Measurements from ENCODE around the gene PKMYT1.

PKMYT1 gene

DNA sequence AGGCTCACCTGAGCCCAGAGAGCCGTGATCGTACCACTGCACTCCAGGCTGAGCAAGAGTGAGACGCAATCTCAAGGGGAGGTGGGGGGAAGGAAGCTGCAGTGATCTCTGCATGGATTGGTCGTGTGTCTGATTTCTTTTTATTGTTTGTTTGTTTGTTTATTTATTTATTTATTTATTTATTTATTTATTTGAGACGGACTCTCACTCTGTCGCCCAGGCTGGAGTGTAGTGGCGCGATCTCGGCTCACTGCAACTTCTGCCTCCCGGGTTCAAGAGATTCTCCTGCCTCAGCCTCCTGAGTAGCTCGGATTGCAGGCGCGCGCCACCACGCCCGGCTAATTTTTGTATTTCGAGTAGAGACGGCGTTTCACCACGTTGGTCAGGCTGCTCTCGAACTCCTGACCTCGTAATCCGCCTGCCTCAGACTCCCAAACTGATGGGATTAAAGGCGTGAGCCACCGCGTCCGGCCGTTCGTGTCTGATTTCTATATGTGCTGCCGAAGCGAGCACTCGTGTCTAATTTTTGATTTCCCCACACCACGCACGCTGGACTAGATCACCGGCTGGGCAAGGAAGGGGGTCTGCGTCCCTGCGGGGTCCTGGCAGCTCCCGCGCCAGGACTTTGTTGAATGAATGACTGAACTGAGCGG lies 39.5 kb upstream of the PKMYT1 start:
- TF ChIP-seq, protein P1, sequence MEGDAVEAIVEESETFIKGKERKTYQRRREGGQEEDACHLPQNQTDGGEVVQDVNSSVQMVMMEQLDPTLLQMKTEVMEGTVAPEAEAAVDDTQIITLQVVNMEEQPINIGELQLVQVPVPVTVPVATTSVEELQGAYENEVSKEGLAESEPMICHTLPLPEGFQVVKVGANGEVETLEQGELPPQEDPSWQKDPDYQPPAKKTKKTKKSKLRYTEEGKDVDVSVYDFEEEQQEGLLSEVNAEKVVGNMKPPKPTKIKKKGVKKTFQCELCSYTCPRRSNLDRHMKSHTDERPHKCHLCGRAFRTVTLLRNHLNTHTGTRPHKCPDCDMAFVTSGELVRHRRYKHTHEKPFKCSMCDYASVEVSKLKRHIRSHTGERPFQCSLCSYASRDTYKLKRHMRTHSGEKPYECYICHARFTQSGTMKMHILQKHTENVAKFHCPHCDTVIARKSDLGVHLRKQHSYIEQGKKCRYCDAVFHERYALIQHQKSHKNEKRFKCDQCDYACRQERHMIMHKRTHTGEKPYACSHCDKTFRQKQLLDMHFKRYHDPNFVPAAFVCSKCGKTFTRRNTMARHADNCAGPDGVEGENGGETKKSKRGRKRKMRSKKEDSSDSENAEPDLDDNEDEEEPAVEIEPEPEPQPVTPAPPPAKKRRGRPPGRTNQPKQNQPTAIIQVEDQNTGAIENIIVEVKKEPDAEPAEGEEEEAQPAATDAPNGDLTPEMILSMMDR (IDR thresholded peaks at IDR 0.05; ENCODE audit: borderline replicate concordance, extremely low read depth, low read length, poor library complexity, severe bottlenecking), result no peak
- TF ChIP-seq EZH2 (IDR thresholded peaks at IDR 0.05; ENCODE audit: borderline replicate concordance, low read depth, low read length, severe bottlenecking), result no peak
- Histone ChIP-seq H3K4me1 (ENCODE audit: insufficient read depth, low read length) (peaks cover 49% of the 10 kb centered on the region), H2AFZ (ENCODE audit: low read depth, low read length) (peak overlapping the region; percentile 75), H3K27ac (ENCODE audit: low read length) (0 out of 2 replicates have a peak overlapping the region, but pooled peaks have one; percentile 21), H4K20me1 (ENCODE audit: insufficient read depth, low read length) (peaks cover 7% of the 10 kb centered on the region), H3K9me3 (ENCODE audit: insufficient read depth, low read length, severe bottlenecking) (no peaks in the 10 kb centered on the region), H3K79me2 (ENCODE audit: insufficient read depth, low read length) (peaks cover 4% of the 10 kb centered on the region), H3K27me3 (ENCODE audit: insufficient read depth, low read length, poor library complexity) (no peaks in the 10 kb centered on the region), H3K36me3 (ENCODE audit: insufficient read depth, low read length) (no peaks in the 10 kb centered on the region), H3K4me2 (ENCODE audit: insufficient read depth, low read length) (peak overlapping the region; percentile 83), H3K4me3 (ENCODE audit: low read depth in 1 of 2, low read length in 2 of 2) (peak overlapping the region; percentile 6 to 61; a peak in 2 of 4 replicates), H3K9ac (ENCODE audit: low read depth, low read length) (peak overlapping the region; percentile 64)
- no peak for ATAC-seq (ENCODE audit: insufficient read depth, low read depth)
- DNase-seq, result no peak

DNA sequence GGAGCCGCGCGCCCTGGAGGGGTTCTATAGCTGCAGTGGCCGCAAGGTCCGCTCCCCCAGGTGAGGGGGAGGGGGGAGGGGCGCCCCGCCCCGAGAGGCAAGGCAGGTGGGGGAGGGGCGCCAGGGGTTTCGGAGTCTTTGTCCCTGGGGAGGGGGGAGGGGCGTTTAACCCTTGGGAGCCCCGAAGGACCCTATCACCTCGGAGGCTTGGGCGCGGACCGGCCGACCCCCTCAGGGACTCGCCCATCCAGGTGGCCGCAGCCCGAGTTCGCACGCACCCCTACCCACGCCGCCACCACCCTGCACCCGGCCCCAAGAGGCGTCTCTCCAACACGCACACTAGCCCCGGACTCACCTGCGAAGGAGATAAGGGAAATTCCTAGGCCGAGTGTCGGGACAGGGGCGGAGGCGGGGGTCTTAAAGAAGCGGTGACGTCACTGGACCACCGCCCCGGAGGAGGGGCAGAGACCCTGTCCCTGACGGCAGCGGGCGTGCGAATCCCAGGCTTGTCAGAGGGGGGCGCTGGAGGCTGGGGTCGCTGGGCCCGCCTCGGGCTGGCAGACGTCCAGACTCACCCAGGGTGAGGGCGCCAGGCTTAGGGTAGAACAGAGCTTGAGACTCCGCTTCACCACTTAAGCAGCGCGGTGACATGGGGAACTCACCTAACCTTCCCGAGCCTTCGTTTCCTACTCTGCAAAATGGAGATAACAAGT lies 37.7 kb upstream of the PKMYT1 start, which contains the start of gene CLDN6:
Gene CLDN6, minus strand, starts transcription at position 390 of the 713 bp plus-strand sequence. CDS start 2,162 bp downstream, outside the sequence.
- H3K27me3 ChIP-seq (ENCODE audit: insufficient read depth, low read length, poor library complexity), result no peaks in the 10 kb centered on the region
- H3K4me2 ChIP-seq (ENCODE audit: insufficient read depth, low read length), result no peak within 1 kb of the TSS
- no peaks in the 10 kb centered on the region for H3K36me3 ChIP-seq (ENCODE audit: insufficient read depth, low read length)
- peaks cover 7% of the 10 kb centered on the region; the same call in 1 of the 2 replicates for H4K20me1 ChIP-seq (ENCODE audit: insufficient read depth, low read length)
- ATAC-seq (ENCODE audit: insufficient read depth, low read depth) (no peak), DNase-seq (peak; percentile 22)
- peaks cover 36% of the 10 kb centered on the region for H3K4me1 ChIP-seq (ENCODE audit: insufficient read depth, low read length)
- TF ChIP-seq EZH2 (IDR thresholded peaks at IDR 0.05; ENCODE audit: borderline replicate concordance, low read depth, low read length, severe bottlenecking), result no peak
- TF ChIP-seq, protein P1 (IDR thresholded peaks at IDR 0.05; ENCODE audit: borderline replicate concordance, extremely low read depth, low read length, poor library complexity, severe bottlenecking), result peak; percentile 28
- no peak within 1 kb of the TSS for H2AFZ ChIP-seq (ENCODE audit: low read depth, low read length)
- H3K27ac ChIP-seq (ENCODE audit: low read length), result no peak within 1 kb of the TSS
- H3K9me3 ChIP-seq (ENCODE audit: insufficient read depth, low read length, severe bottlenecking), result no peaks in the 10 kb centered on the region
- no peak within 1 kb of the TSS for H3K4me3 ChIP-seq (ENCODE audit: low read depth in 1 of 2, low read length in 2 of 2)
- H3K9ac ChIP-seq (ENCODE audit: low read depth, low read length), result no peak within 1 kb of the TSS
- no peaks in the 10 kb centered on the region; the same call in 1 of the 2 replicates for H3K79me2 ChIP-seq (ENCODE audit: insufficient read depth, low read length)

GRCh38 chr16:3017344-3017743 lies 37.1 kb upstream of the PKMYT1 start:
- no peaks in the 10 kb centered on the region for H3K36me3 ChIP-seq (ENCODE audit: insufficient read depth, low read length)
- H3K4me1 ChIP-seq (ENCODE audit: insufficient read depth, low read length), result peaks cover 30% of the 10 kb centered on the region
- no peak overlapping the region for H3K4me3 ChIP-seq (ENCODE audit: low read depth in 1 of 2, low read length in 2 of 2)
- no peak overlapping the region for H2AFZ ChIP-seq (ENCODE audit: low read depth, low read length)
- no peaks in the 10 kb centered on the region for H3K9me3 ChIP-seq (ENCODE audit: insufficient read depth, low read length, severe bottlenecking)
- no peak overlapping the region for H3K27ac ChIP-seq (ENCODE audit: low read length)
- no peak for DNase-seq
- no peak for ATAC-seq (ENCODE audit: insufficient read depth, low read depth)
- H4K20me1 ChIP-seq (ENCODE audit: insufficient read depth, low read length), result peaks cover 7% of the 10 kb centered on the region; the same call in 1 of the 2 replicates
- no peak overlapping the region for H3K9ac ChIP-seq (ENCODE audit: low read depth, low read length)
- no peaks in the 10 kb centered on the region for H3K27me3 ChIP-seq (ENCODE audit: insufficient read depth, low read length, poor library complexity)
- no peaks in the 10 kb centered on the region; the same call in 1 of the 2 replicates for H3K79me2 ChIP-seq (ENCODE audit: insufficient read depth, low read length)
- TF ChIP-seq EZH2 (IDR thresholded peaks at IDR 0.05; ENCODE audit: borderline replicate concordance, low read depth, low read length, severe bottlenecking), result no peak
- TF ChIP-seq, protein P1 (IDR thresholded peaks at IDR 0.05; ENCODE audit: borderline replicate concordance, extremely low read depth, low read length, poor library complexity, severe bottlenecking), result no peak
- H3K4me2 ChIP-seq (ENCODE audit: insufficient read depth, low read length), result no peak overlapping the region

Data from DND-41 (cell line).